Ishikawa (cell line): ENCODE data around the gene PRDM2.

Source experiments
- CEBPB ChIP-seq: IDR thresholded peaks from 2 replicates; pipeline ENCODE4 v1.6.1; 2012
- CREB1 ChIP-seq: IDR thresholded peaks from 2 replicates; pipeline ENCODE4 v1.6.1; 2012; ENCODE audit warnings: low read depth
- EP300 ChIP-seq: IDR thresholded peaks from 2 replicates; pipeline ENCODE4 v1.6.1; 2012; ENCODE audit warnings: borderline replicate concordance
- REST ChIP-seq: IDR thresholded peaks from 2 replicates; pipeline ENCODE4 v1.6.1; 2012; ENCODE audit warnings: low read depth, mild to moderate bottlenecking
- TAF1 ChIP-seq: IDR thresholded peaks from 2 replicates; pipeline ENCODE4 v1.6.1; 2012; ENCODE audit warnings: low read depth, mild to moderate bottlenecking
- TCF12 ChIP-seq: IDR thresholded peaks from 2 replicates; pipeline ENCODE4 v1.6.1; 2012; ENCODE audit warnings: low read depth
- YY1 ChIP-seq: IDR thresholded peaks from 2 replicates; pipeline ENCODE4 v1.6.1; 2012; ENCODE audit warnings: low read depth

GRCh38 chr1:13699510-13699909 lies 478 bp upstream of the PRDM2 start:
- TF ChIP-seq TAF1: no peak
- no peak for TF ChIP-seq REST
- no peak for TF ChIP-seq YY1
- no peak for TF ChIP-seq EP300
- no peak for TF ChIP-seq CEBPB
- no peak for TF ChIP-seq TCF12
- TF ChIP-seq CREB1: no peak
